ENCODE measurements around the gene GMCL2.
"Not testable (repeated sequence)": the region's sequence is repeated elsewhere in the genome, so short reads cannot be mapped to it uniquely, and the experiment has no call there.

The GMCL2 gene, protein sequence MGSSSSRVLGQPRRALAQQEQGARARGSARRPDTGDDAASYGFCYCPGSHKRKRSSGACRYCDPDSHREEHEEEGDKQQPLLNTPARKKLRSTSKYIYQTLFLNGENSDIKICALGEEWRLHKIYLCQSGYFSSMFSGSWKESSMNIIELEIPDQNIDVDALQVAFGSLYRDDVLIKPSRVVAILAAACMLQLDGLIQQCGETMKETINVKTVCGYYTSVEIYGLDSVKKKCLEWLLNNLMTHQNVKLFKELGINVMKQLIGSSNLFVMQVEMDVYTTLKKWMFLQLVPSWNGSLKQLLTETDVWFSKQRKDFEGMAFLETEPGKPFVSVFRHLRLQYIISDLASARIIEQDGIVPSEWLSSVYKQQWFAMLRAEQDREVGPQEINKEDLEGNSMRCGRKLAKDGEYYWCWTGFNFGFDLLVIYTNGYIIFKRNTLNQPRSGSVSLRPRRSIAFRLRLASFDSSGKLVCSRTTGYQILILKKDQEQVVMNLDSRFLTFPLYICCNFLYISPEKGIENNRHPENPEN

DNA sequence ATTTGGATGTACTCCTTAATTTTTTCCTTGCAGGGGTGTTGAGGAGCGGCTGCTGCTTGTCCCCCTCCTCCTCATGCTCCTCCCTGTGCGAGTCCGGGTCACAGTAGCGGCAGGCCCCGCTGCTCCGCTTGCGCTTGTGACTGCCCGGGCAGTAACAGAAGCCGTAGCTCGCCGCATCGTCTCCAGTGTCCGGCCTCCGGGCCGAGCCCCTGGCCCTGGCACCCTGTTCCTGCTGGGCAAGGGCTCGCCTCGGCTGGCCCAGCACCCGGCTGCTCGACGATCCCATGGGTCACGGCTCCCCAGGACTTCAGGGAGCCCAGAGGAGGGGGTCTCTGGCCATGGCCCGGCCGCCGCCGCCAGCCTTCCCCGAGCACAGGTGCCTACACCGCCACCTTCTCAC, at the start of gene GMCL2:
TSS of gene GMCL2 (minus strand) at position 358 of the 400 bp plus-strand sequence. CDS start at position 286, 72 bp downstream.
- no peak for DNase-seq

DNA sequence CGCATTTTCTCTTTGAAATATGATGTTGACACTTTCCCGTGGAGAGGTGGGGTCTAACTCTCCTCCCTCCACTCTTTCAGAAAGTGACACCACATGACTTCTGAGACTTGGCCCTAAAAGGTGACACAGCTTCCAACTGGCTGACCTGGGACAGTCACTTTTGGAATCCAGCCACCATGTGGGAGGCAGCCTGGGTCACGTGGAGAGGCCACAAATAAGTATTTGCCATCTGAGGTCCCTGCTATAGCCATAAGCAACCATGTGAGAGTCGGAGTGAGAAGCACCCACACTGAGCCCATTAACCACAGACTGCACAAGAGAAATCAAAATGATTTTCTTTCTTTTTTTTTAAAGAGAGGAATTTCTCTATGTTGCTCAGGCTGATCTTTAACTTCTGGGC, 49.5 kb upstream of the GMCL2 start:
- no peak for DNase-seq

GRCh38 chr5:178236126-178236525, 49.0 kb upstream of the GMCL2 start:
- DNase-seq, result no peak

- no peak for DNase-seq
These were observed 48.4 kb upstream of the GMCL2 start for GRCh38 chr5:178235588-178235974.

- DNase-seq, result peak; percentile 3
These were observed 47.8 kb upstream of the GMCL2 start for GRCh38 chr5:178234750-178235587.

- no peak for DNase-seq
These were observed 47.1 kb upstream of the GMCL2 start for GRCh38 chr5:178234121-178234749.

DNA sequence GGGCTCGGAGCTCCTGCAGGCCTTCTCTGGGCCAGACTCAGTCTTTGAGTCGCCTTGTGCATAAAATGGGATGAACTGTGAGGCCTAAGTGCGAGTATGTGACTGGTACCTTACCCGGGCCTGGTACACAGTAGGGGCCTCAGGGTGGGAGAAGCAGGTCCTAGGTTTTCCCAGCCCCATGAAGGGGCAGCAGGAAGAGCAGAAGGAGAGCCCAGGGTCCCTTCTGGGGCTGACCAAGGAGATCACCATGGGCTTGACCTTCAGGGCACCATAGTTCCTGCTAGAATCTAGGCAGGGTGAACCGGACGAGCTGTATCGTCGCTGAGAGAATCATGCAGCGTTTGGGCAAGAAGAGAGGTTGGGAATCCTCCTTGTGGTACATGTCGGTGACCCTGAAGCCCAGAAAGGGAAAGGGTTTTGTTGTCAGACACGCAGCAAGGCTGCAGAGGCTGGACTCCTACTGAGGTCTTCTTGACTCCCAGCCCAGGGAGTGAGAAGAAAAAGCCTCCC, 45.8 kb upstream of the GMCL2 start:
- DNase-seq, result no peak

DNA sequence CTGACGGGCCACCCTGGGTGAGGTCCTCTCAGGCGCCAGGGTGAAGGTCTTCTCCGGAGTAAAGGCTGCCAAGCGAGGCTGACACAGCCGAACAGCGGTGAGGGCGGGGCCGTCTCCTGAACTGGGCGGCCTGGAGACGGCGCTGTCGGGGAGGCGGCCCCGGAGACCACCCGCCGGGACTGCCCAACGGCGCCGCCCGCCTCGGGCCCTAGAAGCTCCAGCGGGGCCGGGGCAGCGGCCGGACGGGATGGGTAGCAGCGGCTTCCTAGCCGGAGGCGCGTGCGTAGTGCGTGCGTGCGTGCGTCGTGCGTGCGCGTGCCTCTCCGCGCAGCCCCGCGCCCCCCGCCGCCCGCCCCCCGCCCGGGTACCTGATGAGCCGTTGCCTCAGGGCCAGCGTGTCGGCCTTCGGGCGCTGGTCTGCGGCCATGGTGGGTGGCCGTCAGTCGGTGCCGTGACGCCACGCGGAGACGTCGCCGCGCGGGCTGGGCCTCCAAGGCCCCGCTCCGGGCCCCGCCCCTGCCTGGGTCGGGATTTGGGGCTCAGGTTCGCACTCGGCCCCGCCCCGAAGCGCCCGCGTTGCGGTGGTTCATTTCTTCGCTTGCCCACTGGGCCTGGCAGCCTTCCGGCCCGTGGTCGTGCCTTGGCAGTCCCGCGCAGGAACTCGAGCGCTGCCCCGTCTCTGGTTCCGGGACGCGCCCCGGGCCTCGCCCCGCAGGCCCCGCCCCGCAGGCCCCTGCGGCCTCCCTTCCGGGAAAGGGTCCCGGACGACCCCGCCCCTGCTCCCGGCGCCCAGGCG, 45.2 kb upstream of the GMCL2 start, which contains the start of gene PHYKPL:
TSS of gene PHYKPL (minus strand) at position 679 of the 796 bp plus-strand sequence. CDS start at position 427, 252 bp downstream.
- peak; percentile 18 for DNase-seq

- DNase-seq, result no peak
These were observed 44.5 kb upstream of the GMCL2 start for GRCh38 chr5:178231539-178232123.

DNA sequence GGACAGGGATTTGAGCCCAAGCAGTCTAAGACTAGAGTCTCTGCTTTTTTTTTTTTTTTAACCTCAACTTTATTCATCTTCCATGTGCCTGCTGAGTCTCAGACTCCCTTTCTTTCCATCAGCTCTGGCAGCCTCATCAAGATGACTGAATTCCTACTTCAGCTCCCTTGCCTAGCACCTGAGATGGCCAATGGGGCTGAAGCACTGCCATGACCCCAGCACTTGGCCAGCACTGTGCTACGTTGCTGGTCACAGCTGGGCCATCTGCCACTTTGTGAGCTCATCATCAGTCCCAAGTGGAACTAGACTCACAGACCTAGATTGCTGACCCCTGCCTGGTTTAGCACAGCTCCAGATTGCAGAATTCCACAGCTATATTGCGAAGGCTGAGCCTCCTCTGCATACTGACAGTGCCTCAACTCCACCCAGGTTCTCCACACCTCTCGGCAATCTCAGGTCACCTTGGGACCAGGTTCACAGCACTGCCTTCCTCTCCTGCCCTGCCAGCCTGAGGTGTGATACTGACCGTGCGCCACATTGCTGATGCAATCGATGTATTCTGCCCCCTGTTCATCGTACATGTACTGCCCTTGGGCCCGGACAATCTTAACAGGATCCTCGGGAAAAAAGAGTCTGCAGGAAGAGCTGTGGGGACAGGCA, 43.8 kb upstream of the GMCL2 start:
- DNase-seq, result no peak

GRCh38 chr5:178229861-178230260, 42.7 kb upstream of the GMCL2 start:
- DNase-seq, result no peak

GRCh38 chr5:178229111-178229510, 41.9 kb upstream of the GMCL2 start:
- DNase-seq, result not testable (repeated sequence)

GRCh38 chr5:178228609-178229008, 41.4 kb upstream of the GMCL2 start:
- no peak for DNase-seq

DNA sequence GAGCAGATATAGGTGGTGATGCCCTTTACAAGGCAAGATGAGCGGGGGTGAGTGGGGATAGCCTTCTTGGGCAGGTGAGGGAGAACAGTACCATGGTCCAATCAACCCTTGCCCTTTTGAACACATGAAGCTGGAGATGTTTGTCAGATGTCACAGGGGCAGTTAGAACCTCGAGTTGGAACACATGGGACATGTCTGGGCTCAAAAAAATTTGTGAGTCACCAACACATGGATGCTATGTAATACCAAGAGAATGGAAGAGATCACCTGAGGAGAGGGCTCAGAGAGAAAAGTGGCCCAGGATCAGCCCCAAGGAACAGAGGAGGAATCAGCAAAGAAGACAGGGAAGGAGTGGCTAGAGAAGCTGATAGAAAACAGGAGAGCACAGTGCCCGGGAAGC, 40.8 kb upstream of the GMCL2 start:
- DNase-seq, result no peak

- DNase-seq, result no peak
These were observed 40.0 kb upstream of the GMCL2 start for GRCh38 chr5:178227138-178227659.

- no peak for DNase-seq
These were observed 38.0 kb upstream of the GMCL2 start for GRCh38 chr5:178225174-178225573.

DNA sequence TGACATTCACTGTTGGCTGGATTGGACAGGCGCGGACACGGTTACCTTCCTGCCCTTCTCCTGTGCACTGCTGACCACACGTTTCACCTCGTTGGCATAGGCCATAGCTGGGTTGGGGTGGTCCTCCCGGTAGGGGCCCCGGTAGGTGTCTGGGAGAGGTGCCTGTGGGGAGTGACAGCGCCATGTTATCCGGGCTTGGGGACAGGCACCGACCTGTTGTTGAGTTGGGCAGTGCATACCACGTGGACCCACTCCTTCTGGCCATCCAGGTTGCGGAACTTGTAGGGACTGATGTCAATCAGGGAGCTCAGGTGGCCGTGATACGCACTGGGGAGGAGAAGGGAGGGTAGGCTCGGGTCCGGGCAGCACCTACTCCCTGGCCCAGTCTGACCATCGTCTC, 37.2 kb upstream of the GMCL2 start:
- no peak for DNase-seq

DNA sequence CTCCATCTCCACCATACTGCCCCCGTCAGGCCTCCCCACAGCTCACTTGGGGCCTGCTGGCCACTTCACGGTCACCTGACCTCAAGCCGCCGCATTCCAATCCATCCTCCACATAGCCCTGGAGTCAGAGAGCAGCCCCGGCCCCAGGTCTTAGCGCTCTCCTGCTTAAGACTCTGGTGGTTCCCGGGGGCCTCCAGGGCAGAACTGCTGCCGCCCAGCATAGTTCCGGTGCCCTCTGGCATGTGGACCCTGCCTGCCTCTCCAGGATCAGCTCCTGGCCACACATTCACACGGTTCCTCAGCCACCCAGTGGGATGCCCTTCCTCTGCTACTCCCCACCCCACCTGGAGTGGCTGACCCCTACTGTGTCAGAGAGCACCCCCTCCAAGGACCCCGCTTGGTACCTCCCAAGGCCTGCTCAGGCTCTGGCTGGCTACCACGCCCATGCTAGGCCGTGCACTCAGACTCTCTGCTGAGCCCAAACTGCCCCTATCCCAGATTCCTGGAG, 36.7 kb upstream of the GMCL2 start:
- no peak for DNase-seq

DNA sequence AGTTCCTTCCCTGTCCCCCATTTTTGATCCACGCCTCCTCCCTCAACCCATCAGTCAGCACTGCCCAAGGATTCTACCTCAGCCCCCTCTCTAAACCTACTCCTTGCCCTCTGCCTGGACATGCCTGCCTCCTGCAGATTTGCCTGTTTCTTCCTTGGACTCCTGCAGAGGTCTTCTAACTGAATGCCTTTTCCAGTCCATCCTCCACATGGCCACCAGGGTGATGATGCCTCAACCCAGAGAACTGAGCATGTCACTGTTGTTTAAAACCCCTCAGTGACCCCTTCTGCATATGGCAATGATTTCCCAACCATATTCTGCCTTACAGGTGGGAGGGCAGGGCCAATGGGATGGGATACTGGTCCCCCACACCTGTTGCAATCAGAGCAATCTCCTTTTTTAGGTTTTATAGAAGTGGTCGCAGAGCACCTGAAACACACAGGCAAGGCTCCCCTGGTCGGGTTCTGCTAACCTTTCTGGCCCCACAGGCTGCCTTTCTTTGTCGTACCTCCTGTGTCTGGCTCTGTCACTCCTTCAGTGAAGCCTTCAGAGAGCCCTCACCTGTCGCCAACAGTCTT, 36.1 kb upstream of the GMCL2 start:
- no peak for DNase-seq

- no peak for DNase-seq
These were observed 35.1 kb upstream of the GMCL2 start for GRCh38 chr5:178222292-178222691.

All from SHP77 treated with DMSO at 0.1 percent for 48 hours (cell line).